IPS-NIHi11 (cell line): ENCODE results near the gene ATF3.

Source experiments
- DNase-seq: peaks from one replicate; pipeline ENCODE4 v3.0.0; 2012; ENCODE audit warnings: mixed read lengths, low spot score

The ATF3 gene

GRCh38 chr1:212608959-212609700 is 569 bp downstream of the ATF3 start:
- peak; percentile 80 for DNase-seq

- no peak for DNase-seq
Measured at GRCh38 chr1:212609701-212610574, 1.4 kb downstream of the ATF3 start.

- DNase-seq: no peak
Measured at GRCh38 chr1:212610575-212610967, 2.0 kb downstream of the ATF3 start.

GRCh38 chr1:212611000-212611948 is 2.7 kb downstream of the ATF3 start:
- DNase-seq: no peak

GRCh38 chr1:212612041-212612961 is 3.7 kb downstream of the ATF3 start:
- DNase-seq: no peak

- DNase-seq: no peak
Measured at GRCh38 chr1:212613440-212614335, 5.1 kb downstream of the ATF3 start.

GRCh38 chr1:212614453-212615200 is 6.1 kb downstream of the ATF3 start:
- no peak for DNase-seq

GRCh38 chr1:212615201-212615470 is 6.6 kb downstream of the ATF3 start:
- DNase-seq: no peak

- no peak for DNase-seq
Measured at GRCh38 chr1:212618466-212619210, 10.1 kb downstream of the ATF3 start.

- DNase-seq: no peak
Measured at GRCh38 chr1:212620293-212620692, 11.7 kb downstream of the ATF3 start.

GRCh38 chr1:212621043-212621948 is 12.7 kb downstream of the ATF3 start:
- no peak for DNase-seq

- DNase-seq: no peak
Measured at GRCh38 chr1:212621949-212622305, 13.4 kb downstream of the ATF3 start.

- no peak for DNase-seq
Measured at GRCh38 chr1:212622467-212622866, 13.9 kb downstream of the ATF3 start.

- DNase-seq: no peak
Measured at GRCh38 chr1:212622906-212623305, 14.3 kb downstream of the ATF3 start.

- no peak for DNase-seq
Measured at GRCh38 chr1:212623603-212624002, 15.0 kb downstream of the ATF3 start.

- no peak for DNase-seq
Measured at GRCh38 chr1:212624976-212625501, 16.5 kb downstream of the ATF3 start.

- no peak for DNase-seq
Measured at GRCh38 chr1:212625781-212626450, 17.4 kb downstream of the ATF3 start.
